ENCODE results near the gene AGBL1.

AGBL1 gene

GRCh38 chr15:86079508-86080266 lies at the start of gene AGBL1:
AGBL1 (plus strand) TSS chr15:86079871.
- DNase-seq (ENCODE audit: low read depth, low spot score): no peak

GRCh38 chr15:86034904-86035303 lies 44.8 kb upstream of the AGBL1 start:
- DNase-seq (ENCODE audit: low read depth, low spot score): no peak

GRCh38 chr15:86036243-86036642 lies 43.4 kb upstream of the AGBL1 start:
- no peak for DNase-seq (ENCODE audit: low read depth, low spot score)

GRCh38 chr15:86038491-86038890 lies 41.2 kb upstream of the AGBL1 start:
- no peak for DNase-seq (ENCODE audit: low read depth, low spot score)

GRCh38 chr15:86040356-86041033 lies 39.2 kb upstream of the AGBL1 start:
- DNase-seq (ENCODE audit: low read depth, low spot score): no peak

GRCh38 chr15:86041399-86041798 lies 38.3 kb upstream of the AGBL1 start:
- no peak for DNase-seq (ENCODE audit: low read depth, low spot score)

GRCh38 chr15:86042226-86042625 lies 37.4 kb upstream of the AGBL1 start:
- no peak for DNase-seq (ENCODE audit: low read depth, low spot score)

- DNase-seq (ENCODE audit: low read depth, low spot score): no peak
Observed at GRCh38 chr15:86044981-86045380, 34.7 kb upstream of the AGBL1 start.

GRCh38 chr15:86054338-86054737 lies 25.3 kb upstream of the AGBL1 start:
- DNase-seq (ENCODE audit: low read depth, low spot score): no peak

GRCh38 chr15:86055688-86056087 lies 24.0 kb upstream of the AGBL1 start:
- DNase-seq (ENCODE audit: low read depth, low spot score): no peak

GRCh38 chr15:86059851-86060250 lies 19.8 kb upstream of the AGBL1 start:
- no peak for DNase-seq (ENCODE audit: low read depth, low spot score)

GRCh38 chr15:86060674-86061073 lies 19.0 kb upstream of the AGBL1 start:
- no peak for DNase-seq (ENCODE audit: low read depth, low spot score)

- no peak for DNase-seq (ENCODE audit: low read depth, low spot score)
Observed at GRCh38 chr15:86061581-86061980, 18.1 kb upstream of the AGBL1 start.

- no peak for DNase-seq (ENCODE audit: low read depth, low spot score)
Observed at GRCh38 chr15:86062646-86063243, 16.9 kb upstream of the AGBL1 start.

- DNase-seq (ENCODE audit: low read depth, low spot score): no peak
Observed at GRCh38 chr15:86063356-86064095, 16.1 kb upstream of the AGBL1 start.

- no peak for DNase-seq (ENCODE audit: low read depth, low spot score)
Observed at GRCh38 chr15:86064326-86064725, 15.3 kb upstream of the AGBL1 start.

GRCh38 chr15:86066174-86066834 lies 13.4 kb upstream of the AGBL1 start:
- no peak for DNase-seq (ENCODE audit: low read depth, low spot score)

GRCh38 chr15:86073281-86073680 lies 6.4 kb upstream of the AGBL1 start:
- DNase-seq (ENCODE audit: low read depth, low spot score): no peak

GRCh38 chr15:86076468-86076867 lies 3.2 kb upstream of the AGBL1 start:
- DNase-seq (ENCODE audit: low read depth, low spot score): no peak

GRCh38 chr15:86077070-86077469 lies 2.6 kb upstream of the AGBL1 start:
- DNase-seq (ENCODE audit: low read depth, low spot score): no peak

- no peak for DNase-seq (ENCODE audit: low read depth, low spot score)
Observed at GRCh38 chr15:86080302-86080701, 631 bp downstream of the AGBL1 start.
